HCT116 (cell line): ENCODE results near the gene G3BP2. TPM values are rescaled to one million over a fixed set of nuclear protein-coding genes. Genes with fewer than 3 reads are reported as not detected.

Experiments
- ATAC-seq: fragments of 200-7000 bp; cut with Tn5 transposase; 2 replicates; pipeline ENCODE4 v1.9.1; 2020; ENCODE audit warnings: mild to moderate bottlenecking, moderate library complexity
- BruUV-seq: library from RNA; stranded (reverse); fragments of 400-500 nt; replicated peaks from 2 replicates; lab custom pipeline; 2021; lab: Mats Ljungman, UMichigan
- CTCF ChIA-PET: fragments of 300-600 bp; sonication (Branson Sonifier 250); formaldehyde crosslinking; loops from one replicate; lab custom pipeline; 2021; ENCODE audit warnings: antibody characterized with exemption; lab: Charles Lee
- POLR2A ChIA-PET: fragments of 300-600, 350-600 bp; sonication (Branson Sonifier 250); formaldehyde crosslinking; loops from one replicate; lab custom pipeline; 2021; ENCODE audit warnings: antibody characterized with exemption; lab: Charles Lee
- RAD21 ChIA-PET, 2 experiments: fragments of 300-600 bp; sonication (Branson Sonifier 250); formaldehyde crosslinking; loops; one replicate each; lab custom pipeline; 2023; ENCODE audit warnings: low total read pairs in 2 of 2; ENCODE audit not compliant: uncharacterized antibody in 2 of 2, unreplicated experiment in 2 of 2, low non-redundant PET in 1 of 2; lab: Charles Lee
- DNase-seq: peaks from one replicate; pipeline ENCODE4 v3.0.0-alpha.2; 2010; ENCODE audit warnings: low read depth, low spot score
- H2AFZ ChIP-seq: fragments of 200-600 bp; shearing (Covaris generic), sonication (generic); 2 replicates; pipeline ENCODE4 v1.6.1; 2017; ENCODE audit warnings: low read depth, mixed run types, mixed read lengths, antibody characterized with exemption, low read length; ENCODE audit not compliant: poor library complexity, severe bottlenecking
- H3K27ac ChIP-seq: 2 replicates; pipeline ENCODE4 v1.5.1; 2012; ENCODE audit warnings: low read depth, low read length
- H3K27me3 ChIP-seq: fragments of 200-600 bp; sonication (generic); 2 replicates; pipeline ENCODE4 v1.6.1; 2016; ENCODE audit warnings: mixed run types, low read length, mixed read lengths; ENCODE audit not compliant: insufficient read depth
- H3K36me3 ChIP-seq, 2 experiments: fragments of 200-500 bp in 1 of 2; fragments of 200-600 bp in 1 of 2; sonication (Bioruptor generic) in 1 of 2; sonication (generic) in 1 of 2; 2 replicates each; pipeline versions ENCODE4 v1.5.1 to v1.6.1; 2014 to 2016; ENCODE audit warnings: low read length in 2 of 2, inconsistent platforms in 1 of 2, mixed read lengths in 1 of 2, mixed run types in 1 of 2; ENCODE audit not compliant: insufficient read depth in 2 of 2, control insufficient read depth in 1 of 2
- H3K4me1 ChIP-seq, 2 experiments: fragments of 200-600 bp in 1 of 2; sonication (generic) in 1 of 2; 2 replicates each; pipeline versions ENCODE4 v1.5.1 to v1.6.1; 2012 to 2017; ENCODE audit warnings: low read length in 2 of 2, inconsistent platforms in 1 of 2, mild to moderate bottlenecking in 1 of 2, mixed read lengths in 1 of 2, mixed run types in 1 of 2, moderate library complexity in 1 of 2; ENCODE audit not compliant: insufficient read depth in 2 of 2, control insufficient read depth in 1 of 2
- H3K4me2 ChIP-seq: fragments of 200-600 bp; sonication (generic); 2 replicates; pipeline ENCODE4 v1.6.1; 2017; ENCODE audit warnings: mixed run types, low read length, mixed read lengths
- H3K4me3 ChIP-seq, 2 experiments: fragments of 200-600 bp in 1 of 2; sonication (generic) in 1 of 2; replicated peaks in 1 of 2; 2 replicates each; pipeline ENCODE4 v1.5.1; 2011 to 2016; ENCODE audit warnings: low read length in 2 of 2, control low read depth in 1 of 2, low read depth in 1 of 2, mild to moderate bottlenecking in 1 of 2, mixed read lengths in 1 of 2, mixed run types in 1 of 2
- H3K79me2 ChIP-seq: fragments of 200-600 bp; sonication (generic); 2 replicates; pipeline ENCODE4 v1.6.1; 2017; ENCODE audit warnings: mild to moderate bottlenecking, mixed run types, low read length, moderate library complexity, mixed read lengths; ENCODE audit not compliant: insufficient read depth
- H3K9ac ChIP-seq: fragments of 200-600 bp; sonication (generic); 2 replicates; pipeline ENCODE4 v1.6.1; 2016; ENCODE audit warnings: low read length, mixed read lengths
- H3K9me2 ChIP-seq: fragments of 200-600 bp; sonication (generic), shearing (Covaris generic); 2 replicates; pipeline ENCODE4 v1.6.1; 2017; ENCODE audit warnings: mixed run types, mild to moderate bottlenecking, moderate library complexity; ENCODE audit not compliant: insufficient read depth
- H3K9me3 ChIP-seq, 2 experiments: fragments of 200-500 bp in 1 of 2; fragments of 200-600 bp in 1 of 2; sonication (Bioruptor generic) in 1 of 2; sonication (generic) in 1 of 2; 2 replicates each; pipeline ENCODE4 v1.6.1; 2014 to 2017; ENCODE audit warnings: low read length in 2 of 2, mixed read lengths in 2 of 2, inconsistent platforms in 1 of 2, low read depth in 1 of 2, mild to moderate bottlenecking in 1 of 2, mixed run types in 1 of 2, moderate library complexity in 1 of 2; ENCODE audit not compliant: control insufficient read depth in 1 of 2, insufficient read depth in 1 of 2
- H4K20me1 ChIP-seq: fragments of 200-600 bp; sonication (generic), shearing (Covaris generic); 2 replicates; pipeline ENCODE4 v1.6.1; 2017; ENCODE audit warnings: mixed run types, mild to moderate bottlenecking, moderate library complexity; ENCODE audit not compliant: insufficient read depth
- ELF1 ChIP-seq: IDR thresholded peaks from 2 replicates; pipeline ENCODE4 v1.6.1; 2012; ENCODE audit warnings: low read depth, borderline replicate concordance
- EZH2 ChIP-seq: fragments of 200-600 bp; sonication (generic); IDR thresholded peaks from 2 replicates; pipeline ENCODE4 v1.6.1; 2017; ENCODE audit warnings: antibody characterized with exemption, mixed run types
- FOSL1 ChIP-seq: IDR thresholded peaks from 2 replicates; pipeline ENCODE4 v1.6.1; 2012; ENCODE audit warnings: low read depth
- MAX ChIP-seq: IDR thresholded peaks from 2 replicates; pipeline ENCODE4 v1.6.1; 2012
- POLR2A ChIP-seq: IDR thresholded peaks from 2 replicates; pipeline ENCODE4 v1.7.0; 2011; ENCODE audit warnings: borderline replicate concordance; ENCODE audit not compliant: insufficient read depth, insufficient read length; ENCODE audit errors: extremely low read depth
- RAD21 ChIP-seq: IDR thresholded peaks from 2 replicates; pipeline ENCODE4 v1.6.1; 2012; ENCODE audit warnings: low read depth, mild to moderate bottlenecking
- REST ChIP-seq: IDR thresholded peaks from 2 replicates; pipeline ENCODE4 v1.6.1; 2012; ENCODE audit warnings: low read depth
- SIN3A ChIP-seq: IDR thresholded peaks from 2 replicates; pipeline ENCODE4 v1.6.1; 2012; ENCODE audit warnings: low read depth
- SRF ChIP-seq: IDR thresholded peaks from 2 replicates; pipeline ENCODE4 v1.6.1; 2012; ENCODE audit warnings: low read depth
- ZBTB33 ChIP-seq: IDR thresholded peaks from 2 replicates; pipeline ENCODE4 v1.6.1; 2011; ENCODE audit warnings: mild to moderate bottlenecking, low read length, moderate library complexity; ENCODE audit not compliant: insufficient replicate concordance; ENCODE audit errors: extremely low read depth
- ZFX ChIP-seq: fragments of 450-650 bp; IDR thresholded peaks from 2 replicates; pipeline ENCODE4 v1.6.1; 2017
- intact Hi-C: fragments of 100-400 bp; cut with micrococcal nuclease; formaldehyde crosslinking; loops from 2 replicates; pipeline ENCODE4 v1.10.0; 2022
- total RNA-seq: library from RNA; stranded (reverse); gene quantifications from one replicate; pipeline ENCODE4 v1.2.1, GENCODE V29; 2021; ENCODE audit not compliant: unreplicated experiment

Gene G3BP2
- total RNA-seq, 1 experiment from 2014 or later, result 153 TPM

- no TSS peak for BruUV-seq
- Histone ChIP-seq H3K4me3 (no peak overlapping the region), H3K9me3 (no peaks in the 10 kb centered on the region), H3K9me2 (no peaks in the 10 kb centered on the region), H3K27ac (no peak overlapping the region), H3K4me1 (peaks cover 7 to 13% of the 10 kb centered on the region in 2 experiments; a peak in 3 of 4 replicates), H3K4me2 (no peak overlapping the region), H3K79me2 (no peaks in the 10 kb centered on the region), H3K27me3 (no peaks in the 10 kb centered on the region), H4K20me1 (no peaks in the 10 kb centered on the region), H3K36me3 (no peaks in the 10 kb centered on the region), H2AFZ (no peak overlapping the region), H3K9ac (no peak overlapping the region)
- no peak for ATAC-seq
- ChIA-PET RAD21 (no interaction called here), CTCF (no interaction called here), POLR2A (no interaction called here)
- TF ChIP-seq ELF1 (no peak), SIN3A (no peak), ZBTB33 (no peak), RAD21 (no peak), POLR2A (no peak), FOSL1 (no peak), ZFX (no peak), MAX (no peak), REST (no peak), SRF (no peak), EZH2 (no peak)
- intact Hi-C loops, result no loop called here
- no peak for DNase-seq
Measured at GRCh38 chr4:75634951-75635350, 38.3 kb downstream of the G3BP2 start.
